HL-60/S4 treated with phorbol 12-myristate 13-acetate at 8.2 ng/mL for 4 days and 3 days (cell line): ENCODE measurements around the gene GADD45G.

Experiments
- in situ Hi-C: fragments of 300-500 bp; cut with MboI; formaldehyde crosslinking; loops from 2 replicates; pipeline ENCODE4 v1.15.0; 2022; ENCODE audit warnings: low sequenced_read_pairs

The GADD45G gene

DNA sequence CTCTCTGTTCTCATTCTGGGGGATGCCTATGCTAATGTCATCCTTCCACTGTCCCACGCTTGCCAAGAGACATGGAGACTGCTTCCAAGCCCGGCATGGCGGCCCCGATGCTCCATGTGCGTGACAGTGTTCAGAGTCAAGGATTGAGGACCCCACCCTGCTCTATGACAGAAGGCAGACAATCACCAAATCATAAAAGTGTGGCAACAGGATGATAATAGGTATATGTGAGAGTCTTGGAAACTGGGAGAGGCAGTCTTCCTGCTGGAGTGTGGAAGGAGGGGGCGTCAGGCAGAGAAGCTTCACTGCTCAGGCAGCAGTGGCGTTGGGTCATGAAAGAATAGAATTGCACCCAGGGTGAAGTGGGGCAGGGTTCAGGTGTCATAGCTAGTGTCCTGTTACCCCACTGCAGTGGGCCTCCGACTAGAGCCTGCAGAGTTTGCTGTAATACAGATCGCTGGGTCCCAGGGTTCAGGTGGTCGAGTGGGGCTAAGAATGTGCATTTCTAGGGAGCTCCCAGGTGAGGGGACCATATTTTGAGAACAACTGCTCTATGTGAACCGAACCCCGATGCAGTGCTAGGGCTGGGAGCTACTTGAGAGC is 12.5 kb upstream of the GADD45G start:
- in situ Hi-C loops = loop anchor here (10.0 kb wide), 1 partner anchor 512 kb away; no protein-coding TSS in a partner anchor

GRCh38 chr9:89592963-89593726 is 11.7 kb upstream of the GADD45G start:
- in situ Hi-C loops = loop anchor here (10.0 kb wide), 1 partner anchor 512 kb away; no protein-coding TSS in a partner anchor

- in situ Hi-C loops = loop anchor here (10.0 kb wide), 1 partner anchor 511 kb away; no protein-coding TSS in a partner anchor
These were observed 10.9 kb upstream of the GADD45G start for GRCh38 chr9:89593727-89594427.

- in situ Hi-C loops = loop anchor here (10.0 kb wide), 1 partner anchor 510 kb away; no protein-coding TSS in a partner anchor
These were observed 9.8 kb upstream of the GADD45G start for GRCh38 chr9:89594811-89595550.

DNA sequence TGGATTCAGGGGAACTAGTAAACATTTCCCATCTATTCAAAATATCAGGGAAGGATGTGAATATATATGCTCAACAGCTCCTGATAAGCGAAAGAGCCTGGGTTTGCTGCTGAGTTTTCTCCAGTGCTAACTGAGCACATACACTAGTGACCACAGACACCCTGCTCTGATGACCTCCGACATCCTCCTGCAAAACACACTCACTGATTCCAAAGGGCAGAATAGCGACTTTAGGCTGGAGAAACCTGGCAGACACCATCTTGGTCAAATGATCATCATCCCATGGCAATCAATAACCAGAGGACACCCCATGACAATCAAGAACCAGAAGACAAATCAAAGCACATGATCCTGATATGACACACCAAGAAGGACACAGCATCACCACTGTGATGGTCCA is 9.2 kb upstream of the GADD45G start:
- in situ Hi-C loops = loop anchor here (10.0 kb wide), 1 partner anchor 509 kb away; no protein-coding TSS in a partner anchor

GRCh38 chr9:89596937-89597555 is 7.8 kb upstream of the GADD45G start:
- in situ Hi-C loops = loop anchor here (10.0 kb wide), 1 partner anchor 508 kb away; no protein-coding TSS in a partner anchor

- in situ Hi-C loops = loop anchor here (10.0 kb wide), 1 partner anchor 507 kb away; no protein-coding TSS in a partner anchor
These were observed 7.0 kb upstream of the GADD45G start for GRCh38 chr9:89597711-89598362.

DNA sequence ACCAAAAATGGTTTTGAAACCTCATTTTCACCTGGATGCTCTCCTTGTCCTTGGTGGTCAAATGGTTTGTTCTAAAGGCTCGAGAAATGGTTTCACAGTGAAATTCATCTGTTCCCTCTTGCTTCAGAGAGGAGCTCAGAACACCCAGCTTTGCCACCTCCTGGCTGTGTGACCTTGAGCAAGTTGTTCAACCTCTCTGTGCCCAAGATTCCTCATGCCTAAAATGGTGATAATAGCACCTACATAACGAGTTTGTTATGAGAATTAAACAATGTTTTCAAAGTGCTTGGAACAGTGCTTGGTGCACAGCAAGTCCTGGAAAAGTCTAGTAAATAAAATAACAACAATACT is 6.5 kb upstream of the GADD45G start:
- in situ Hi-C loops = loop anchor here (10.0 kb wide), 1 partner anchor 506 kb away; no protein-coding TSS in a partner anchor

DNA sequence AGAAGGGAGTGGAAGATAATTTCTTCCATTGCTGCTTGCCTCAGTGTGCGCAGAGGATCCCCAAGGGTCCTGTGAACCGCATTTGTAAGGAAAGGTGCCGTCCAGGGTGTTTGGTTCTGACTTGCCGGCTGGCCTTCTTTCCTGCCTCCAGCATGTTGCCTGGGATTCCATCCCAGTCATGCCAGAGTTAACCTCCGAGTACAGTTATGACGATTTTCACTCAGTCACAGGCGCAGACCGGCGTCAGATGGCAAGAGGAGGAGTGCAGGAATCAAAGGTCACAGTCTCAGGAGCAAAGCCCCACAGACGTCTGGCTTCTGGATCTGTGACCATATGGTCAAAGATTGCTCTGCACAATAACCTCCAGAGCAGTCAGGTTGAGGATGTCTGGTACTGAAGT is 5.9 kb upstream of the GADD45G start:
- in situ Hi-C loops = loop anchor here (10.0 kb wide), 1 partner anchor 506 kb away; no protein-coding TSS in a partner anchor

GRCh38 chr9:89600831-89601230 is 4.0 kb upstream of the GADD45G start:
- in situ Hi-C loops = no loop called here

DNA sequence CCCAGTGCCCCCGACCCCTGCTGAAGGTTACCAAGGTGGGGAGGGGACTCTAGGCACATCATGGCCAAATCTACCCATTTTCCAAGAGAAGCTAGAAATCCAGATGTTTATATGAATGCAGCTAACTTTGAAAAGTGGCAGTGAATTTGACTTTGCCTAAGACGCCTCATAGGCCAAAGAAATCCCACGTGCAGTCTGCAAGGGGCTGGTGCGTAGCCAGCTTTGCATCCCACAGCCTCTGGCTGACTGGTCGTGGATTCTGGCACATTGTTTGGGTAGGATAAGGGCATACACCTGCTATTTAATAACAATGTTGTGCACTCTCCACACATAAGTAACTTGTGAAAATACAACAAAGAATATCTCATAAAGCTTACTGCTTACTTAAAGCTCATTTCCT is 3.5 kb upstream of the GADD45G start:
- in situ Hi-C loops = no loop called here

- in situ Hi-C loops = no loop called here
These were observed 2.8 kb upstream of the GADD45G start for GRCh38 chr9:89601856-89602562.

DNA sequence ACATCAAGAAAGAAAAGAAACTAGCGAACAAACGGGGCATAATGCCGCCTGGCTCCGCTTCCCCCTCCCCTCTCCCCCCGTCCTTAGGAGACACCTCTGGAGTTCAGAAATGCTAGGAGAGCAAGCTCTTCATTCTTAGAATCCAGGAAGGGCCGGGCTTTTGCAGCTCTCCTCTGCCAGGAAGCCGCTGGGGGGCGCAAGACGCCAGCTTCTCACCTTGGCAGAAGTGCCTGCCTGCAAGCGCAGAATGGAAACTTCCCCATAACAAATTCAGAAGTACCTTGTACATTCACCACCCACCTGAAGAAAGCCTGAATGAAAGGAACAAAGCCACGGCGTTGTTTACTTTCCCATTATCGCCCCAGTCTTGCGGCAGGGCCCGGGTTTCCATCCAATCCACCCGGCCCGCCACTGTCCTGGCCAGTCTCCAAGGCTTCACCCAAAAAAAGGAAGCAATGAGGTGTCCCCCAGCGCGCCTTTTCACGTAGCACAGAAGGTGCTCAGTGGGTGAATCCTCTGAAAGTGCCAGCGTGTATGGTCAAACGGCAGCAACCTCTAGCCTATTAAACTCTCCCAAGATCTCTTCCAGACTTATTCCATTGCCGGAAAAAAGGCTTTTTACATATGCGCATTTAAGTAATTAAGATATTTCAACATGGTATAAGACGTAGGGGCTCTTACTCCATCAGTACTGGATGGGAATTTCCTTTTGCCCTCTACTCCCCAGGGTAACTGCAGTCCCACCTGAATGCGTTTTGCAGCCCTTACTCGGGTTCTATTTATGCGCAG is 1.6 kb upstream of the GADD45G start:
- in situ Hi-C loops = no loop called here

- in situ Hi-C loops = no loop called here
These were observed 796 bp upstream of the GADD45G start for GRCh38 chr9:89603767-89604665.

DNA sequence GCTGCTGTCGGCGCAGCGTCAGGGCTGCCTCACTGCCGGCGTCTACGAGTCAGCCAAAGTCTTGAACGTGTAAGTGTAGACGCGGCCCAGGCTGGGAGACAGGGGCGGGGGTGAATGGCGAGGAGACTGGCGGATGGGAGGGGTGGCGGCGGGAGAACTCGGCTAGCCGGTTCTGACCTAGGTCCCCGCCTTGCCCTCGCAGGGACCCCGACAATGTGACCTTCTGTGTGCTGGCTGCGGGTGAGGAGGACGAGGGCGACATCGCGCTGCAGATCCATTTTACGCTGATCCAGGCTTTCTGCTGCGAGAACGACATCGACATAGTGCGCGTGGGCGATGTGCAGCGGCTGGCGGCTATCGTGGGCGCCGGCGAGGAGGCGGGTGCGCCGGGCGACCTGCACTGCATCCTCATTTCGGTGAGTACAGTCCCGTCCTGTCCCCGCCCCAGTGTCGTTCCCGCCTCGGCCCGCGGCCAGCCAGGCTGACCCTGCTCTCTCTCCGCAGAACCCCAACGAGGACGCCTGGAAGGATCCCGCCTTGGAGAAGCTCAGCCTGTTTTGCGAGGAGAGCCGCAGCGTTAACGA is 745 bp downstream of the GADD45G start:
- in situ Hi-C loops = no loop called here

- in situ Hi-C loops = no loop called here
These were observed 1.3 kb downstream of the GADD45G start for GRCh38 chr9:89606049-89606623.
